ENCODE results near the gene ABI2. TPM values are rescaled to one million over a fixed set of nuclear protein-coding genes. Genes with fewer than 3 reads are reported as not detected.

The ABI2 gene
- total RNA-seq, 4 donors from 2014 or later: 10.1 to 28.4 (median 22.0) TPM

GRCh38 chr2:203461746-203462145, 133.6 kb downstream of the ABI2 start:
- H3K36me3 ChIP-seq: peaks cover 41% of the 10 kb centered on the region
- no peak overlapping the region for H3K4me3 ChIP-seq
- H3K9me3 ChIP-seq: no peaks in the 10 kb centered on the region
- H3K27me3 ChIP-seq: no peaks in the 10 kb centered on the region
- H3K27ac ChIP-seq: no peak overlapping the region
- TF ChIP-seq EP300 (IDR thresholded peaks at IDR 0.05): no peak
- TF ChIP-seq POLR2A (IDR thresholded peaks at IDR 0.05): no peak
- no peak for TF ChIP-seq CTCF (IDR thresholded peaks at IDR 0.05)
- no peak for TF ChIP-seq POLR2AphosphoS5 (IDR thresholded peaks at IDR 0.05)
- no peak for DNase-seq (ENCODE audit: low spot score in 2 of 2)
- no peaks in the 10 kb centered on the region for H3K4me1 ChIP-seq

GRCh38 chr2:203462308-203462707, 134.1 kb downstream of the ABI2 start:
- Histone ChIP-seq H3K9me3 (no peaks in the 10 kb centered on the region), H3K27ac (no peak overlapping the region), H3K27me3 (no peaks in the 10 kb centered on the region), H3K4me1 (no peaks in the 10 kb centered on the region), H3K36me3 (peaks cover 36% of the 10 kb centered on the region), H3K4me3 (no peak overlapping the region)
- DNase-seq (ENCODE audit: low spot score in 2 of 2): no peak
- 92% methylated on average over 1 of the region's 1 CpG for WGBS
- TF ChIP-seq POLR2A (IDR thresholded peaks at IDR 0.05) (no peak), POLR2AphosphoS5 (IDR thresholded peaks at IDR 0.05) (no peak), CTCF (IDR thresholded peaks at IDR 0.05) (no peak), EP300 (IDR thresholded peaks at IDR 0.05) (no peak)

- TF ChIP-seq CTCF (IDR thresholded peaks at IDR 0.05) (no peak), POLR2A (IDR thresholded peaks at IDR 0.05) (no peak), POLR2AphosphoS5 (IDR thresholded peaks at IDR 0.05) (no peak), EP300 (IDR thresholded peaks at IDR 0.05) (no peak)
- Histone ChIP-seq H3K4me3 (no peak overlapping the region), H3K27me3 (no peaks in the 10 kb centered on the region), H3K4me1 (no peaks in the 10 kb centered on the region), H3K36me3 (peaks cover 27% of the 10 kb centered on the region), H3K9me3 (no peaks in the 10 kb centered on the region), H3K27ac (no peak overlapping the region)
- DNase-seq (ENCODE audit: low spot score in 2 of 2): no peak
Observed at GRCh38 chr2:203463266-203463678, 135.1 kb downstream of the ABI2 start.

GRCh38 chr2:203469546-203469945, 141.4 kb downstream of the ABI2 start:
- H3K27ac ChIP-seq: no peak overlapping the region
- no peak for TF ChIP-seq POLR2AphosphoS5 (IDR thresholded peaks at IDR 0.05)
- 49% methylated on average over 1 of the region's 1 CpG for WGBS

GRCh38 chr2:203470371-203470770, 142.2 kb downstream of the ABI2 start:
- H3K27me3 ChIP-seq: no peaks in the 10 kb centered on the region
- H3K9me3 ChIP-seq: no peaks in the 10 kb centered on the region
- no peak for TF ChIP-seq POLR2A (IDR thresholded peaks at IDR 0.05)
- no peak for TF ChIP-seq POLR2AphosphoS5 (IDR thresholded peaks at IDR 0.05)
- no peak for TF ChIP-seq CTCF (IDR thresholded peaks at IDR 0.05)
- TF ChIP-seq EP300 (IDR thresholded peaks at IDR 0.05): no peak
- no peak overlapping the region for H3K4me3 ChIP-seq
- peaks cover 5% of the 10 kb centered on the region for H3K4me1 ChIP-seq
- no peak overlapping the region for H3K27ac ChIP-seq
- 60% methylated on average over 4 of the region's 4 CpGs for WGBS
- H3K36me3 ChIP-seq: peaks cover 3% of the 10 kb centered on the region
- no peak for DNase-seq (ENCODE audit: low spot score in 2 of 2)

More at GRCh38 chr2:203469546-203469945, 141.4 kb downstream of the ABI2 start:
- H3K27me3 ChIP-seq: no peaks in the 10 kb centered on the region
- no peaks in the 10 kb centered on the region for H3K9me3 ChIP-seq
- peaks cover 3% of the 10 kb centered on the region for H3K36me3 ChIP-seq
- H3K4me3 ChIP-seq: no peak overlapping the region
- DNase-seq (ENCODE audit: low spot score in 2 of 2): no peak
- H3K4me1 ChIP-seq: peaks cover 5% of the 10 kb centered on the region

- H3K4me1 ChIP-seq: peaks cover 5% of the 10 kb centered on the region
- H3K27ac ChIP-seq: no peak overlapping the region
- TF ChIP-seq POLR2A (IDR thresholded peaks at IDR 0.05): no peak
- no peak for TF ChIP-seq POLR2AphosphoS5 (IDR thresholded peaks at IDR 0.05)
- H3K9me3 ChIP-seq: no peaks in the 10 kb centered on the region
- no peaks in the 10 kb centered on the region for H3K27me3 ChIP-seq
- DNase-seq (ENCODE audit: low spot score in 2 of 2): no peak
- no peaks in the 10 kb centered on the region for H3K36me3 ChIP-seq
- no peak overlapping the region for H3K4me3 ChIP-seq
- 92% methylated on average over 5 of the region's 5 CpGs for WGBS
Observed at GRCh38 chr2:203471323-203471722, 143.1 kb downstream of the ABI2 start.
